ENCODE measurements around the gene PCYT2. TPM values are rescaled to one million over a fixed set of nuclear protein-coding genes. Genes with fewer than 3 reads are reported as not detected.

PCYT2 gene
- total and polyA plus RNA-seq, 7 donors = 10.2 to 26.9 (median 13.3) TPM

DNA sequence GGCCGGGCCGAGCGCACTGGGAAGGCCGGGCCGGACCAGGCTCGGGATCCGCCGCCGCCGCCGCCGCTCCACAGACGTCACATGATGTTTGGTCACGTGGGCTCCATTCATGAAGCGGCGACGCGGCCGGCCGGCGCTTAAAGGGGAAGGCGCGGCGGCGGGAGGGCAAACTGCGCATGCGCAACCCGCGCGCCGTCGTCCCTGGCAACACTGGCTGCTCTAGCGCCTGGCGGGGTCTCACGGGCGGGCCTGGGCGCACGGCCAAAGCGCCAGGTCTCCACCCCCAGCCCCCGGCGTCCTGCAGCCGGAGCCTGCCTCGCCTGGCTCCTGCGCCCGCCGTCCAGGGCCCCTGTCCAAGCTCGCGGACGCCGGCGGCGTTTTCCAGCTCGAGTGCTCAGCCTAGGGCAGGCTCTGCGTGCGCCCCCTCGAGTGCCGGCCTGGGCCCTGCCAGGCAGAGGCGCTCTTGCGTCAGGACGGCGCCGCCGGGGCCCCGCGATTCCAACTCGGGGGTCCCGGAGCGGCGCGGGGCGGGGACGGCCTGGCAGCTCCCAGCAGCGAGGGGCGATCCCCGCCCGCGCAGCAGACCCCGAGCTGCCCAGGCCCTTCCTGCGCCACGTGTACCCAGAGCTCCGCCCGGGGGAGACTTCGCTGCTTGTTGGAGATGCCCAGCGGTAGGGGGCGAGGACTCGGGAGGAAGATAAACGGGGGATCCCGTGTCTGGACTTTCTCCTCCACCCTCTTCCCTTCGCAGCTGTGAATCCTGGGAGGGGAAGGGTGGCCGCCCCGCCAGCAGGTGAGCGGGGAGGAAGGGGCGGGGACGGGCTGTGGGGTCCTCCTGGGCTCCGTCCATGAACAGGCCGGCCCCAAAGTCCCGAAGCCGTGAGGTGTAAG is 16.7 kb upstream of the PCYT2 start, which contains the start of gene MAFG:
Gene MAFG (minus strand): TSS at position 83 of the 891 bp plus-strand sequence. CDS start 4,550 bp downstream, outside the sequence.
- no peaks in the 10 kb centered on the region for H3K9me3 ChIP-seq
- no peaks in the 10 kb centered on the region for H3K27me3 ChIP-seq (ENCODE audit: insufficient read depth in 3 of 3, low read length in 2 of 3)
- peaks cover 0 to 1% of the 10 kb centered on the region in 2 donors for H3K36me3 ChIP-seq (ENCODE audit: insufficient read depth in 1 of 2, low read depth in 1 of 2)
- peak; percentile 56 to 68 (median 61) for ATAC-seq
- H3K27ac ChIP-seq = peak within 1 kb of the TSS; percentile 98
- peak within 1 kb of the TSS; percentile 91 for H3K4me3 ChIP-seq
- H3K4me1 ChIP-seq = peaks cover 27% of the 10 kb centered on the region
- intact Hi-C loops (cut with DNase I) = no loop called here
- peak; percentile 92 to 95 for DNase-seq
- TF ChIP-seq, protein P1, sequence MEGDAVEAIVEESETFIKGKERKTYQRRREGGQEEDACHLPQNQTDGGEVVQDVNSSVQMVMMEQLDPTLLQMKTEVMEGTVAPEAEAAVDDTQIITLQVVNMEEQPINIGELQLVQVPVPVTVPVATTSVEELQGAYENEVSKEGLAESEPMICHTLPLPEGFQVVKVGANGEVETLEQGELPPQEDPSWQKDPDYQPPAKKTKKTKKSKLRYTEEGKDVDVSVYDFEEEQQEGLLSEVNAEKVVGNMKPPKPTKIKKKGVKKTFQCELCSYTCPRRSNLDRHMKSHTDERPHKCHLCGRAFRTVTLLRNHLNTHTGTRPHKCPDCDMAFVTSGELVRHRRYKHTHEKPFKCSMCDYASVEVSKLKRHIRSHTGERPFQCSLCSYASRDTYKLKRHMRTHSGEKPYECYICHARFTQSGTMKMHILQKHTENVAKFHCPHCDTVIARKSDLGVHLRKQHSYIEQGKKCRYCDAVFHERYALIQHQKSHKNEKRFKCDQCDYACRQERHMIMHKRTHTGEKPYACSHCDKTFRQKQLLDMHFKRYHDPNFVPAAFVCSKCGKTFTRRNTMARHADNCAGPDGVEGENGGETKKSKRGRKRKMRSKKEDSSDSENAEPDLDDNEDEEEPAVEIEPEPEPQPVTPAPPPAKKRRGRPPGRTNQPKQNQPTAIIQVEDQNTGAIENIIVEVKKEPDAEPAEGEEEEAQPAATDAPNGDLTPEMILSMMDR (IDR thresholded peaks at IDR 0.05) = peak; percentile 11
- 1 to 3% (median 2%) methylated on average over 45 to 98 of the region's 98 CpGs for WGBS, 3 donors

DNA sequence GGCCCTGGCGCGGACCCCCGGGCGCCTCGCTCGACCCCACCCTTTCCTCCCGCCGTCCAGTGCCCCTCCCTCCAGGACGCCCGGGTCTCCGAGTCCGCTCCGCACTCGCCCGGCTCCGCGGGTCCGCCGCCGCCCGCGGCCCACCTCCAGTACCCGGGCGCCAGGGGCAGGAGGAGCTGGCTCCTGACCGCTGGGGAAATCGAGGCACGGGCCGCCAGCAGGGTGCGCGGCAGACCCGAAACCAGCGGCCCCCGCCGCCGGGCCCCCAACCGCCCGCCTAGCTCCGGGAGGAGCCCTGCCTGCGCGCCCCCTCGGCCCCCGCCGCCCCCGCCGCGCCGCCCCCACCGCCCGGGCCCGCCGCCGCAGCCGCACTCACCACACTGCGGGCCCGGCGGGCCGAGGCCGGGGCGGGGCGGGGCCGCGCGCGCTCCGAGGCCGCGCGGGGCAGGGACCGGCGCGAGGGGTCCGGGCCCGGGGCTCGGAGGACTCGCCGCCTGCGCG is 16.0 kb upstream of the PCYT2 start:
- H3K9me3 ChIP-seq = no peaks in the 10 kb centered on the region
- intact Hi-C loops (cut with DNase I) = no loop called here

DNA sequence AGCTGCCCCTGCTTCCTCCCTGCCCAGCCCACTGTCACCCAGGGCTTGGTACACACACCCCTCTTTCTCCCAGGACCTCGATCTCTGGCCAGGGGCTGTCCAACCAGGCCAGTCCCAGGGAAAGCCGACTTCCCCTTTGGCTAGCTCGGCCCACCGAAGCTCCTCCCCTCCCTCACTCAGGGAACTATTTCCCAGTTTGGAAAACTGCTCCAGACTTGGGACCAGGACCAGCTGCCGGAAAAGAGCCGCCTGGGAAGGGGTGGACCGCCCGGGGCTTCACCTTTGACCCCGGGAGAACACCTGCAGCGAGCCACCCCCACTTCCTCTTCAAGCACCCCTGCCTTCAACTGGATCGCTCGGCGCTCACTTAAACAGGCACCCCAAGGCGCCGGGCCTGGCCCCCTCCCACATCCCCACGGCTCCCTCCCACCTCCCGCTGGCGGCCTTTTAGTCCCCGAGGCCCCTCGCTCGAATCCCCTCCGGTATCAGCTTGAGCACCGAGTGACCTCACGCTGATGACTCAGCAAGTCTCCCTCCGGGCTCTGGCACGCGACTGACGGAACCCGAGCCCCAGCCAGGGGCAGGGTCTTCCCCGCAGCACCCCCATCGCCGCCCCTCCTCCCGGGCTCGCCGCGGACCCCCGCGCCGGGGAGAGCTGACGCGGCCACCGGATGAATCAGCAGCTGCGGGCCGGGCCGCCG is 15.4 kb upstream of the PCYT2 start:
- 0 to 1% (median 1%) methylated on average over 43 to 46 of the region's 46 CpGs for WGBS, 3 donors
- H3K9me3 ChIP-seq = no peaks in the 10 kb centered on the region
- DNase-seq (peak; percentile 79 to 87), ATAC-seq (peak; percentile 17 to 32 (median 22))
- intact Hi-C loops (cut with DNase I) = no loop called here
- peak overlapping the region; percentile 91 for H3K4me3 ChIP-seq
- TF ChIP-seq, protein P1 (IDR thresholded peaks at IDR 0.05) = no peak
- peaks cover 0 to 12% of the 10 kb centered on the region in 2 donors for H3K36me3 ChIP-seq (ENCODE audit: insufficient read depth in 1 of 2, low read depth in 1 of 2)
- peaks cover 40% of the 10 kb centered on the region for H3K4me1 ChIP-seq
- H3K27me3 ChIP-seq (ENCODE audit: insufficient read depth in 3 of 3, low read length in 2 of 3) = no peaks in the 10 kb centered on the region
- H3K27ac ChIP-seq = peak overlapping the region; percentile 98

More for the DNA sequence above, 16.0 kb upstream of the PCYT2 start:
- WGBS, 3 donors = 0% methylated on average over 4 to 77 of the region's 78 CpGs
- peak overlapping the region; percentile 91 for H3K4me3 ChIP-seq
- ATAC-seq (no peak), DNase-seq (no peak)
- H3K4me1 ChIP-seq = peaks cover 34% of the 10 kb centered on the region
- H3K27ac ChIP-seq = peak overlapping the region; percentile 98
- H3K36me3 ChIP-seq (ENCODE audit: insufficient read depth in 1 of 2, low read depth in 1 of 2) = peaks cover 0 to 6% of the 10 kb centered on the region in 2 donors
- no peaks in the 10 kb centered on the region for H3K27me3 ChIP-seq (ENCODE audit: insufficient read depth in 3 of 3, low read length in 2 of 3)
- TF ChIP-seq, protein P1 (IDR thresholded peaks at IDR 0.05) = no peak

DNA sequence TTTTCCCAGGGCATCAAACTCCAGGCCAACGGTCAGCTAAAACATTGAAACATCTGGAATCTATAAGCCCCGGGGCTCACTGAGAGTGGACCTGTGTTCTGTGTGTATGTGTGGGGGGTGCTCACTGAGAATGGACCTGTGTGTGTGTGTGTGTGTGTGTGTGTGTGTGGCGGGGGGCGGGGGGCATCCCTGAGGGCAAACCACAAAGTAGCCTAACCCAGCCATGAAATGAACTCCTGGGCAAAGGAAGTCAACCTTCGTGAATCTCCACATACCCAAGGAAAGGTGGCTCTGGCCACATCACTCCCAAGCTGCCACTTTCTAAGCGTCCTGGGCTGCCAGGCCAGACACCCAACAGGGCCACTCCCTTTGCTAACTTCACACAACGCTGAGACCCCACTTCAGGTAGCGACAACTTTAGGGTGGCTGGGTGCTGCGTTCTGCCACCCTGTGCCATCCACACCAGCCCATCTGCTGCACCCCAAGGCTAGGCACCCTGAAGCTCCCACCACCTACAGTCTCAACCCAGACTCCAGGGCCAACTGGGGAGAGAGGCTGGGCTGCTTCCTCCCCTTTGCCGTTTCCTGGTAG is 14.8 kb upstream of the PCYT2 start:
- ATAC-seq (no peak), DNase-seq (no peak)
- 54 to 68% (median 58%) methylated on average over 9 to 10 of the region's 10 CpGs for WGBS, 3 donors
- Histone ChIP-seq H3K27me3 (ENCODE audit: insufficient read depth in 3 of 3, low read length in 2 of 3) (no peaks in the 10 kb centered on the region), H3K4me3 (peak overlapping the region; percentile 91), H3K36me3 (ENCODE audit: insufficient read depth in 1 of 2, low read depth in 1 of 2) (peaks cover 0 to 18% of the 10 kb centered on the region in 2 donors), H3K9me3 (no peaks in the 10 kb centered on the region), H3K27ac (peak overlapping the region; percentile 98), H3K4me1 (peaks cover 47% of the 10 kb centered on the region)
- TF ChIP-seq, protein P1 (IDR thresholded peaks at IDR 0.05) = no peak
- intact Hi-C loops (cut with DNase I) = no loop called here
